GM19324 (cell line): ENCODE data around the gene KPNA6.
"Not testable (repeated sequence)": the region's sequence is repeated elsewhere in the genome, so short reads cannot be mapped to it uniquely, and the experiment has no call there.

Experiments used
- ATAC-seq: cut with Tn5 transposase; IDR thresholded peaks from one replicate; pipeline ENCODE4 v1.9.1; 2021; ENCODE audit warnings: mild to moderate bottlenecking, moderate library complexity; ENCODE audit not compliant: unreplicated experiment, low FRiP score

KPNA6 gene

DNA sequence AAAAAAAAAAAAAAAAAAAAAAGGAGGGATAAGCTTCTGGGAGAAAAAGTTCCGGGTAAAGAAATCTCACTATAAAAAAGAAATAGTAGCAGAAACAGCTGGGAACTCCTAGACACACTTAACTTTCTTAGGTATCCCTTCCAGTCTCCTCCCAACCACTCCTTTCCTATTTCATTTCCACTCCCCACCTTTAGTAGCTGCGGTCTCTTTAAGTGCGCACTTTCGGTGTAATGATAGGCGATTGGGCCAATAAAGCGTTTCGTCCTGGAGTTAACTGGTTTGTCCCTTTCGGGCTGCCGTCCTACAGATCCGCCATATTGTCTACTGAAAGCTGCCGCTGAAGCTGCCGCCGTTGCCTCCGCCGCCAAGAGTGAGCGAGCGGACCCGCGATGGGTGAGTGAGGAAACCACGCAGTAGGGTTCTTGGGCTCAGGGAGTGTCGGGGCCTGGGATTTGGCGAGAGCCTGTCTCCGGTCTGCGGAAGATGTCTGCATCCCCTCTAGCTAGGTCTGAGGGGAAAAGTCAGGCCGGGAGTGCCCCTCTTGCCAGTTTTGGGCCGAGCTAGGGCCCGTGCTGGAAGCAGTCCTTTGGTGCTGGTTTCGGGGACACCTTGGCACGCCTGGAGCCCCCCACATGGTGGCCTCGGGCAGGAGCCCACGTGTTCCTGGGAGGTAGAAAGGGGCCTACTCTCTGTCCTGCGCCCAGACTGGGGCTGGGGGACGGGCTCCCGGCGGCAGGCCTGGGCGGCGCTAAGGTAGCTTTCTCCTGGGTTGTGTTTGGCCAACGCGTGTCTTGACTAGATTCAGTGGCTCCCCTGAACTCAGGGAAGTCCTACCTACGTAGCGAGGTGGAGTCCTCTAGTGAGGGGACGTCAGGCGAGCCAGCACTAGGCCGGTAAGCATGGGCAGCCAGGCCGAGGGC lies at the start of gene KPNA6:
Gene KPNA6 (plus strand): TSS at position 315 of the 920 bp plus-strand sequence. CDS start 75 bp downstream, at position 390.
- peak; percentile 73 for ATAC-seq

DNA sequence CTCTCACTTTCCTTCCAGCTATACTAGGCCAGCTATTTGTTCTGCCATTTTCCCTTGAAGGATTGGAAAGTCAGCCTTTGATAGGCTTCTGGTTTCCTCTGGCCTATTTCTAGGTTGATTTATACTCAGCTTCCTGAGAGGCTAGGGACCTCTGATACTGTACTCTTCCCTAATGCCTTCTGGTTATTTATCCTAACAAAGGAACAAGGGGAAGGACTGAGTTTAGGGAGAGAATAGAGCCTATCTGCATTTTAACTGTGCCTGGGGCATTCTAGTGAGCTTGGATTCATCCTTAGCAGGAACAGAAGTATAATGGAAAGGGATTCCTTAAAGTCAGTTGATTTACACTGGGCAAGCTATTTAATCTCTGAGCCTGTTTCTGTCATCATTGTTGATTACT lies 46.9 kb upstream of the KPNA6 start:
- no peak for ATAC-seq

DNA sequence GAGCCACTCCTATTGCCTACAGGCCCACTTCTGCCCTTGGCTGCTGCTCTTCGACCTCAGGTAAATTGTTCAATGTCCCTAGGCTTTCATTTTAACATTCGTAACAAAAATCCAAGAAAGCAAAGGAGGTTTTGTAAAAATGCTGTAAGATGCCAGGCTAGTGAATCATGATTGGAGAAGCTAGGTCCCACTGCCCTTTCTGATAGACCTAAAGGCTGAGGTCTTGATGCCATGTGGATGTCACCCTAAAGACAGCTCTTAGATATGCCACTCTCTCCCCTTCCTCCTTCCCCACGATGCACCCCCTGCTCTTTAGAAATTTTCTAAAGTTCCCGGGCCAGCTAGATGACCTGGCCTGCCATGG lies 45.0 kb upstream of the KPNA6 start:
- no peak for ATAC-seq

DNA sequence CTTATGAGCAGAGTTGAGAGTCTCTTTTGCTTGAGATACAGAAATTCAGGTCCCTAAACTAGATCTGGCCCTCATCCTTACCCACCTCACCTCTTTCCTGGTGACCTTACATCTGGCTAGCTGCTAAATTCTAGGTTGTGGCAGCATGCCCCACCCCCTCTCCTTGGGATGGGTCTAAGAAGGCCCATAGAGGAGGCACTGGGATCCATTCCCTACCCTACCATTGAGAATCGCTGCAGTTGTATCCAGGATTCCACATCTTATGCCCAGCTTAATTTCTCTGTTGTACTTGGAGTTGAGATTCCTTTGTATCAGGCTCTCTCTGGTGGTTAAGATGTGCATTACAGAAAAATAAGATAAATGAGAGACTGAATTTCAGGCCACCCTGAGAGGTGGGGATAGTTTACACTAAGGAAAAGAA lies 44.6 kb upstream of the KPNA6 start:
- ATAC-seq: no peak

DNA sequence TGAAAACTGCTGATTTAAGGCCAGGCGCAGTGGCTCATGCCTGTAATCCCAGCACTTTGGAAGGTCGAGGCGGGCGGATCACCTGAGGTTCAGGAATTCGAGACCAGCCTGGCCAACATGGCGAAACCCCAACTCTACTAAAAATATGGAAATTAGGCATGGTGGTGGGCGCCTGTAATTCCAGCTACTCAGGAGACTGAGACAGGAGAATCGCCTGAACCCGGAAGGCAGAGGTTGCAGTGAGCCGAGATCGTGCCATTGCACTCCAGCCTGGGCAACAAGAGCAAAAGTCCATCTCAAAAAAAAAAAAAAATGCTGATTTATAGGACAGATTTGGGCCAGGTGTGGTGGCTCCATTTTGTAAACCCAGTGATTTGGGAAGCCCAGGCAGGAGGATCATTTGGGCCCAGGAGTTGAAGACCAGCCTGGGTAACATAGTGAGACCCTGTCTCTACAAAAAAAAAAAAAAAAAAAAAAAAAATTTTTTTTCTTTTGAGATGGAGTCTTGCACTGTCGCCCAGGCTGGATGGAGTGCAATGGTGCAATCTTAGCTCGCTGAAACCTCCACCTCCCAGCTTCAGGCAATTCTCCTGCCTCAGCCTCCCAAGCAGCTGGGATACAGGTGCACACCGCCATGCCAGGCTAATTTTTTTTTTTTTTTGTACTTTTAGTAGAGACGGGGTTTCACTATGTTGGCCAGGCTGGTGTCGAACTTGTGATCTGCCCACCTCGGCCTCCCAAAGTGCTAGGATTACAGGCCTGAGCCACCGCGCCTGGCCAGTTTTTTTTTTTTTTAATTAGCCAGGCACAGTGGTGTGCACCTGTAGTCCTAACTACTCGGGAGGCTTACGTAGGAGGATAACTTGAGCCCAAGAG lies 42.0 kb upstream of the KPNA6 start:
- not testable (repeated sequence) for ATAC-seq

DNA sequence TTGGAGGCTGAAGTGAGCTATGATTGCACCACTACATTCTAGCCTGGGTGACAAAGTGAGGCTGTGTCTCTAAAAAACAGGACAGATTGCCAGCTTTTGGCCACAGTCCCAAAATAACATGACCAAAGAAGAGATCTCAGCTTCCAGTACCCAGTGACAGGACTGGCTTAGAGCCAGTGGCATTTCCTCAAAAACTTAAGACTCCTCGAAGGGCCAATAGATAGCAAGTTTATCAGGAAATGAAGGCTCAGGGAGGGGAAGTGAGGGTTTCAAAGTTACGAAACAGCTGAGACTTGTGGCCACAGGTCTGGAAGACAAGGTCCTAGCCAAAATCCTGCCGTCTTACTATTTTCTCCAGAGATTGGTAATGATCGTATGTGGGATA lies 41.4 kb upstream of the KPNA6 start:
- no peak for ATAC-seq

DNA sequence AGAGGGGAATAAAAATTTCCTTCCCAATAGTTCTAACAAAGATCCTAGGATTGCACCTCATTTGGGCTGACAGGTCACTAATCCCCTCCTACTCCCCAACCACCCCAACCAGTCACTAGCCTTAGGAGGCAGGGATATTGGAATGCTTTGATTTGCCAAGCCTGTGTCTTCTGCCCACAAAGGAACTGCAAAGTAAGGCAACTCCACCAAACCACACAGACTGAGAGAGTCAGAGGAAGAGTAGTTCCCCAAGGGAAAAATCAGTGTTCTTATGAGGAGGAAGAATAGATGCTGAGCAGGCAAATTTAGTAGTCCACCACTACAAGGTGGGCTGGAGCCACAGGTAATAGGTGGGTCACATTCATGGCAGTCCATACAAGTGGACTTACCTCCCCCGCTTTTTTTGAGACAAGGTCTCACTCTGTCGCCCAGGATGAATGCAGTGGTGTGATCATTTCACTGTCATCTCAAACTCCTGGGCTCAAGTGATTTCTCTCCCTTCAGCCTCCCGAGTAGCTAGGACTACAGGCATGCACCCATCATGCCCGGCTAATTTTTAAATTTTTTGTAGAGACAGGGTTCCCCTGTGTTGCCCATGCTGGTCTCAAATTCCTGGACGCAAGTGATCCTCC lies 38.8 kb upstream of the KPNA6 start:
- ATAC-seq: no peak

DNA sequence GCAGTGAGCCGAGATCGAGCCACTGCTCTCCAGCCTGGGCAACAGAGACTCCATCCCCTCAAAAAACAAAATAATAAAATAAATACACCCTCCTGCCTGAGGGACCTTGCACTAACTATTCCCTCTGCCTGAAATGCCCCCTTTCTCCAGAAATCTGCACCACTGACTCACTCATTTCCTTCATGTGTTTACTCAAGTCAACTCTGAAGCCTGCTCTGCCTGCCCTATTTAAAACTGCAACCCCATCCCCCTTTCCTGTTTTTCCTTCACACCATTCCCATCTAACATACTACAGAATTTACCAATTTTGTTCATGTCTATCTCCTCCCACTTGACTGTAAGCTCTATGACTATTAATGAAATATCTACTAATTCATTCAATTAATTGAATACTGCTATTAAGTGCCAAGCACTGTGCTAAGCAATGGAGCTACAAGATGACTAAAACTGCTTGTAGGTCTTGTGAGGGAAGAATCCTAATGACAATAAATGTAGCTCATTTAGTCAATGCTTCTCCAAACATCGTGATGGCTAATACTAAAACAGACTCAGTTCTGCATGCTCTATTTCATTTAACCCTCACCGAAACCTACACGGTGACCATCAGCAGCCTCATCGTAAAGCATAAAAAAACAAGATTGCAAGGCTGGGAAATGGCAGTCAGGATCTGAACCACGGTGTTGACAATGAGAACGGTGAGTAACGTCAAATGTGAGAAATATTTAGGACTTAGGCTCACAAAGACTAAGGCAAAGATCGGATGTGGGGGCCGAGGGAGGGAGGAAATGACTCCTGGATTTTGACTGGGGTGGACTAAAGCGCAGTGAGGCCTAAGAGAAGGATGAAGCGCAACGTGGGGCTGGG lies 35.9 kb upstream of the KPNA6 start:
- ATAC-seq: no peak

DNA sequence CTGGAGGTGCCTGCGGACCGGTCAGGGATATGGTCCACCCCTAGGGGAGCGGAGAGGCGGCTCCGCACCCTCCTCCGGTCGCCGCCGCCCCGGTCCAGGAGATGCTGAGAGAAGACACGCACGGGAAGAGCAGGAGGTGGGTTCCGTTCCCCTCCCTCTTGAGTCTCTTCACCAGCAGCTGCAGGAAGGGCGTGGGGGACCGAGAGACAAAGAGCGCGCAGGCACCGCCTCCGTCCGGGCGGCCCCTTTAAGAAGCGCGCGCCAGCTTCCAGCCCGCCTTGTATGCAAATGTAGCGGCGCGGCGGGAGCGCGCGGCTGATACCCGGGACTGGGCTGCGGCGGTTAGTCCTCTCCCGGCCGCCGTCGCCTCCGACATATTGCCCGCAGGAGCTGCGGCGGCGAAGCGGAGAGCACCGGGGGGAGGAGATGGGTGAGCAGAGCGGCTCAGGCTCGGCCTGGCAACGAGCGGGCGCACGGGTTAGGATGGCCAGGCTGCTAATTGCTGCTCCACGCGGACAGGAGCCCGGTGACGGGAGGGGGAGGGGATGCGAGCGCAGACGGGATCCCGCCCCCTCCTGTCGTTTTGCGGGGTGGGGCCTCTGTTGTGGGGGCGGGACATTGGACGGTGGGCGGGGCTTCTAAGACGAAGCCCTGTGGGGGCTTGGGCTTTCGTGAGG lies 35.1 kb upstream of the KPNA6 start, which contains the start of gene TMEM39B:
Gene TMEM39B (plus strand): TSS at position 318 of the 677 bp plus-strand sequence. CDS start 109 bp downstream, at position 427.
- ATAC-seq: peak; percentile 94

DNA sequence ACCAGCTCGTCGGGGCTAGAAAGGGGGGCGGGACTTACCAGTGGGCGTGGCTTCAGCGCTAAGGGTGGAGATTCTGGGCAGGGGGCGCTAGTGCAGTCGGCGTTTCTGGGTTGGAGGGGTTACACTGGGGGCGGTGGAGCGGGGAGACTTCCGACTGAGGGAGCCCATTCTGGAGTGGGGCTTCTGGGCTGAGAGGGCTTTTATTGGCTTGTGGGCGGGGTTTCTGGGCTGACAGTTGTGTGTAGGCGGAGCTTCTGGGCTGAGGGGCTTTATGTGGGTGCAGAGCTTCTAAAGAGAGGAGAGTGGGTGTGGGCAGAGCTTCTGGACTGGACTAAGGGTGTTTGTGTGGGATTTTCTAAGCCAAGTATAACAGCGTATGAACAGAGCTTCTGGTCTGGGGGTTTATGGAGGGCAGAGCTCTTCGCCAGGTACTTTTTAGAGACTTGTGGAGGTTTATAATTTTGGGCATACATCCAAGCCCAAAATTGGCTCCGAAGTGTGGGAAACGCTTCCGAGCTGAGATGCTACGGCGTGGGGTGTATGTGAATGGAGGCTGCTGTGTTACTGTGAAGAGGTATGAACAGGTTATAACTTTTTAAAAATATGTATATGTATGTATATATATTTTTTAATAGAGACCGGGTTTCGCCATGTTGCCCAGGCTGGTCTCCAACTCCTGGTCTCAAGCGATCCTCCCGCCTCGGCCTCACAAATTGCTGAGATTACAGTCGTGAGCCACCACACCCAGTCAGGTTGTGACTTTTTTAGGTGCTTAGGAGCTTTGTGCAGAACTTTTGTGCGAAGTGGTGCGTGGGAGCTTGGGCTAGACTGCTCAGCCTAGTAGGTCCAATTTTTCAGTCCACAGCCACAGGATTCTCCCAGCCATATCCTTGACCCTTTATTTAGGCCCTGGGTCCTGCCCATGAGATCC lies 34.3 kb upstream of the KPNA6 start:
- ATAC-seq: no peak

DNA sequence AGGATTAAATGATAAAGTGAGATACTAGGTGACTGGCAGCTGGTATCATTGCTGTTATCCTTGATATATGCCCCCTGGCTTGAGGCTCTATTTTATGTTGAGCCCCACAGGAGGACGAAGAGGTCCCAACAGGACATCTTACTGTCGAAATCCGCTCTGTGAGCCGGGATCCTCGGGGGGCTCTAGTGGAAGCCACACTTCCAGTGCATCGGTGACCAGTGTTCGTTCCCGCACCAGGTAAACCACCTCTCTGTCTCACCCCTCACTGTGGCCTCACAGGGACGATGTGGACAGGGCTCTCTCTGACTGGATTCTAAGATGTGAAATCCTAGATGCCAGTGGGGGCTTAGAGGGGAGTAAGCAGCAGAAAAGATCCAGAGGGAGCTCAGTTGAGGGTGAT lies 33.0 kb upstream of the KPNA6 start:
- ATAC-seq: no peak

DNA sequence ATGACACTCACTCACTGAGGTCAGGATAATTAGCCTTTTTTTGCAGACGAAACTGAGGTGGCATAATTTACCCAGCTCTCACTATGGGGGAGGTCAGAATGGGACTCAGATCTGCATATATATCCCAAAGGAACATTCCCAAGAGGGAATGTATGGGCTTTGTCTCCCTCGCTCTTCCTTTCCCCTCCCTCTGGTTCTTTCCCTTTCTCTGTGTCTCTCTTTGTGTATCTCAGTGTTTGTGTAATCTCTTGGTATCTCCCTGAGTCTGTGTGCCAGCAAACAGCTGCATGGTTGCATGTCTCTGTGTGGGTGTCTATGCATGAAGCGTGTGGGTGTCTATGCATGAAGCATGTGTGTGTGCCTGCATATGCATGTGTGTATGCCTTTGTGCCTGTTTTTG lies 30.4 kb upstream of the KPNA6 start:
- no peak for ATAC-seq

DNA sequence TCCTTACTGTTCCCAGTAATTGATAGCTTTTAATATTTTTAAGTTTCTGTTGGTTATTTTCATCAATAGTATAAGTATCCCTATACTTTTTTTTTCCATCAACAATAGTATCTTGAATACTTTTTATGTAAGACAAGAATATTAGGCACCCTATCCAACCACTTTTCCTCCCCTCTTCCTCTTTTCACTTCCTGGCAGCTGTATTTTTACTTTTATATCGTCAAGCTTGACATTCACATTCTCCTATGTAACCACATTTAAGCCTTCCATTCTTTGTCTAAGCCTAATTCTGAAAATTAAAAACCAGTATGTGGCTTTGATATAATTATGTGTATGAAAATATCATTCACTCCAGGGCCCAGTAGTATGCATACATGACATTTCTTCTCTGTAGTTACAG lies 25.8 kb upstream of the KPNA6 start:
- ATAC-seq: no peak

DNA sequence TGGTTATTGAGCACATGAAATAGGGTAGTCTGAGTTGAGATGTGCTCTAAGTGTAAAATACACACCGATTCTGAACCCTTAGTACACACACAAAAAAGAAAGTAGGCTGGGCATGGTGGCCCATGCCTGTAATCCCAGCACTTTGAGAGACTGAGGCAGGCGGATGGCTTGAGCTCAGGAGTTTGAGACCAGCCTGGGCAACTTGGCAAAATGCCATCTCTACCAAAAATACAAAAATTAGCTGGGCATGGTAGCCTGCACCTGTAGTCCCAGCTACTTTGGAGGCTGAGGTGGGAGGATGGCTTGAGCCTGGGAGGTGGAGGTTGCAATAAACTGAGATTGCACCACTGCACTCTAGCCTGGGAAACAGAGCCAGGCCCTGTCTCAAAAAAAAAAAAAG lies 21.5 kb upstream of the KPNA6 start:
- ATAC-seq: not testable (repeated sequence)

DNA sequence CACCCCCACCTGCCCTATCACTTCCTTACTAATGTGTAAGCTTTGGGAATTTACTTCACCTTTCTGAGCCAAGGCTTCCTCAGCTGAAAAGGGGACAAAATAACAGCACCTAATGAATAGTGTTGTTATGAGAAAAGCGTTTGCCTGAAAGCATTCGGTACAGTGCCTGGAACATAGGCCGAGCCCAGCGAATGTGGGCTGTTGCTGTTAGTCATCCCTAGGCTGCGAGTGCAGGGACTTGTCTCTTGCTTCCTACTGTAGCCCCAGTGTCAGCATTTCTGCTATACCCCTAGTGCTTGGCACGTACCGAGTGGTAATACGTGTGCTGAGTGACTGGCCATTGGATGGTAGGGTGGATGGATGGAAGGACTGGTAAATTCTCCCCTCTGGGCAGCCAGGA lies 16.7 kb upstream of the KPNA6 start:
- no peak for ATAC-seq

DNA sequence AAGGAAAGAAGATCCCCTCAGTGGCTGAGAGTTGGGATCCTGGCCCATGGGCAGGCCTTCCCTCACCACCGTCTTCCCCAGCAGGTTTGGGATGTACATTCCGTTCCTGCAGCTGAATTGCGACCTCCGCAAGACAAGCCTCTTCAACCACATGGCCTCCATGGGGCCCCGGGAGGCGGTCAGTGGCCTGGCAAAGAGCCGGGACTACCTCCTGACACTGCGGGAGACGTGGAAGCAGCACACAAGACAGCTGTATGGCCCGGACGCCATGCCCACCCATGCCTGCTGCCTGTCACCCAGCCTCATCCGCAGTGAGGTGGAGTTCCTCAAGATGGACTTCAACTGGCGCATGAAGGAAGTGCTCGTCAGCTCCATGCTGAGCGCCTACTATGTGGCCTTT lies 16.3 kb upstream of the KPNA6 start:
- no peak for ATAC-seq

DNA sequence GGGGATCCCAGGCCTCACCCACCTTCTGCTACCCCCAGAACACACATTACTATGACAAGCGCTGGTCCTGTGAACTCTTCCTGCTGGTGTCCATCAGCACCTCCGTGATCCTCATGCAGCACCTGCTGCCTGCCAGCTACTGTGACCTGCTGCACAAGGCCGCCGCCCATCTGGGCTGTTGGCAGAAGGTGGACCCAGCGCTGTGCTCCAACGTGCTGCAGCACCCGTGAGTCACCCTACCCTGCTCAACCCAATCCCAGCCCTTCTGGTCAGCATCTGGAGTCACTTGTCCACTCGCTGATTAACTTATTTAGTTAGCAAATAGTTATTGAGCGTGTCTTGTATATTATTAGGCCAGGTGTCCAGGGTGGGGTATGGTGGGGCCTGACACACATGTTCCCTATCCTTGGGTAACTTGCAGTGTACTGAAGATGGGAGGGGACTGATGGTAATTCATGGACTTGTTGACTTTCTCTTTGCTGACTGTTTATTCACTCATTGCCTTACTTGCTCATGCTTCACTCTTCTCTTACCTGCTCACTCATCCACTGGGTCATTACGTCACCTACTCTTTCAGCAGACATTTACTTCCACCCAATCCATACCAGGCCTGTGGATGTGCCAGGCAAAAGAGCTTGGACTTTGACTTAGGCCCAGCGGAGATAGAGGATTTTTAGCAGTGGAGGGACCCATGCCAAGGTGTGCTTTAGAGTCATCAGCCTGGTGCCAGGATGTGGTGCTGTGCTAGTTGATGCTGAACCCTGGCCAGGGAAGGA lies 12.9 kb upstream of the KPNA6 start:
- ATAC-seq: no peak

DNA sequence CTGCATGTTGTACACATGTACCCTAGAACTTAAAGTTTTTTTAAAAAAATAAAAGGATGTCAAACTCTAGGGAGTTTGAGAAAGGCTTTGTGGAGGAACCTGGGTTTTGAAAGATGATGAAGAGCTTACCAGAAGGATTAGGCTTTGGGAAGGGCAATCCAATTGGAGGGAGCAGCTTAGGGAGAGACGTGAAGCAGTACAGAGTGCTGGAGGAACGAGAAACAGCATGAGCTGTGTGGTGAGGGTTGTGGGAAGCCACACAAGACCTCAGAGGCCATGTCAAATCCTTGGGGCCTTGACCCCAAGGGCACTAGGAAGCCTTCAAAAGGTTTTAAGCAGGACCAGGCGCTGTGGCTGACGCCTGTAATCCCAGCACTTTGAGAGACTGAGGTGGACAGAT lies 8.4 kb upstream of the KPNA6 start:
- ATAC-seq: no peak
